ENCODE measurements around the gene TEX29.

DNA sequence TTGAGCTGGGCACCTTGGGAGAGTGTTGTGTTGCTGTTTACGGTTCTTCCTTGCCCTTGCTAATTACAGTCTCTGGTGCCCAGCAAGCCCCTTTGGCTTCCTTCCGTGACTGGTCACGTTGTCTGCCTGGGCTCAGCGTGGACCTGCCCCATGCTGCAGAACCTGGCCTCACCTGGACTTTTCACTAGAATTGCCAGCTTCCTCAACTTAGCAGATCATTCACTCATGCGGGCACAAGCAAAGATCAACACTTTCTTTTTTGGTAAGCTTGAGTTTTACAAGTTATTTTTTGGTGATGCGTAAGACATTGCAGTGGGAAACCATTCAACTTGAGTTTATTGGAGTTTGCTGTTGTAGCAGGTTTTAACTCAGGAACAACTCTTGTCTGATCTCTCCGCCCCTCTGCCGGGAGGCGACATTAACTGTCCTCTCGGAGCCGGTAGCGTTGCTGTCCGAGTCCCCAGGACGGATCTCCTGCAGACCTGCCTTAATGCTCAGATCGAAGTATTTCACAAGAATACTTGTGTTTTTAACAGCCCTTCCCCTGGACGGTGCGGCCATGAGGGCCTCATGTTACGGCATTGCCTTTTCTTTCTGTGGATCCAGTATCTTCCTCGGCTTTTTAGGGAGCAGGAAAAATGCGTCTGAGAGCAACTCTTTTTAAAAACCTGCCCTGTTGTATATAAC is 15.7 kb upstream of the TEX29 start:
- TF ChIP-seq, protein P1, sequence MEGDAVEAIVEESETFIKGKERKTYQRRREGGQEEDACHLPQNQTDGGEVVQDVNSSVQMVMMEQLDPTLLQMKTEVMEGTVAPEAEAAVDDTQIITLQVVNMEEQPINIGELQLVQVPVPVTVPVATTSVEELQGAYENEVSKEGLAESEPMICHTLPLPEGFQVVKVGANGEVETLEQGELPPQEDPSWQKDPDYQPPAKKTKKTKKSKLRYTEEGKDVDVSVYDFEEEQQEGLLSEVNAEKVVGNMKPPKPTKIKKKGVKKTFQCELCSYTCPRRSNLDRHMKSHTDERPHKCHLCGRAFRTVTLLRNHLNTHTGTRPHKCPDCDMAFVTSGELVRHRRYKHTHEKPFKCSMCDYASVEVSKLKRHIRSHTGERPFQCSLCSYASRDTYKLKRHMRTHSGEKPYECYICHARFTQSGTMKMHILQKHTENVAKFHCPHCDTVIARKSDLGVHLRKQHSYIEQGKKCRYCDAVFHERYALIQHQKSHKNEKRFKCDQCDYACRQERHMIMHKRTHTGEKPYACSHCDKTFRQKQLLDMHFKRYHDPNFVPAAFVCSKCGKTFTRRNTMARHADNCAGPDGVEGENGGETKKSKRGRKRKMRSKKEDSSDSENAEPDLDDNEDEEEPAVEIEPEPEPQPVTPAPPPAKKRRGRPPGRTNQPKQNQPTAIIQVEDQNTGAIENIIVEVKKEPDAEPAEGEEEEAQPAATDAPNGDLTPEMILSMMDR (conservative IDR thresholded peaks at IDR 0.05; ENCODE audit: low read length): no peak
- TF ChIP-seq EZH2phosphoT487 (IDR thresholded peaks at IDR 0.05; ENCODE audit: borderline replicate concordance): no peak
